B cell (primary cell): ENCODE measurements around the gene C10orf90. TPM values are rescaled to one million over a fixed set of nuclear protein-coding genes. Genes with fewer than 3 reads are reported as not detected.

Experiments used
- ATAC-seq: fragments of 200-7000 bp; cut with Tn5 transposase; one replicate; pipeline ENCODE4 v1.10.0; 2021; ENCODE audit warnings: low read depth, mild to moderate bottlenecking, moderate number of reproducible peaks, moderate library complexity
- CTCF ChIA-PET: fragments of 350-600 bp; sonication (Branson Sonifier 250); formaldehyde crosslinking; loops from one replicate; lab custom pipeline; 2021; ENCODE audit warnings: antibody characterized with exemption, inconsistent platforms; lab: Charles Lee
- POLR2A ChIA-PET: fragments of 350-600 bp; sonication (Branson Sonifier 250); formaldehyde crosslinking; loops from one replicate; lab custom pipeline; 2021; ENCODE audit warnings: antibody characterized with exemption; lab: Charles Lee
- DNase-seq: peaks from one replicate; pipeline ENCODE4 v3.0.0; 2013
- H2AFZ ChIP-seq: 2 replicates; pipeline ENCODE4 v1.6.1; 2012; ENCODE audit warnings: mild to moderate bottlenecking, low read depth, low read length; ENCODE audit not compliant: insufficient read depth, poor library complexity, severe bottlenecking
- H3K27ac ChIP-seq, 2 donors: 1 replicate in 1 of 2; 2 replicates in 1 of 2; pipeline ENCODE4 v1.5.1; 2012 to 2013; ENCODE audit warnings: low read length in 2 of 2, mild to moderate bottlenecking in 2 of 2, moderate library complexity in 1 of 2
- H3K27me3 ChIP-seq, 4 experiments: fragments of 200-600 bp in 1 of 4; sonication (generic) in 1 of 4; replicated peaks in 1 of 4; 1 replicate in 2 of 4; 2 replicates in 2 of 4; pipeline versions ENCODE4 v1.6.1 to v1.7.0; 2013 to 2016; ENCODE audit warnings: low read length in 3 of 4, mild to moderate bottlenecking in 2 of 4, mixed read lengths in 1 of 4, moderate library complexity in 1 of 4; ENCODE audit not compliant: insufficient read depth in 4 of 4, control insufficient read depth in 3 of 4; ENCODE audit errors: control extremely low read depth in 1 of 4
- H3K36me3 ChIP-seq, 2 experiments: replicated peaks in 1 of 2; 1 replicate in 1 of 2; 2 replicates in 1 of 2; pipeline versions ENCODE4 v1.6.1 to v1.7.1; 2013; ENCODE audit warnings: low read length in 1 of 2; ENCODE audit not compliant: insufficient read depth in 2 of 2, control insufficient read depth in 1 of 2; ENCODE audit errors: control extremely low read depth in 1 of 2, extremely low read depth in 1 of 2
- H3K4me1 ChIP-seq, 2 donors: fragments of 200-600 bp in 1 of 2; sonication (generic) in 1 of 2; 1 replicate in 1 of 2; 2 replicates in 1 of 2; pipeline versions ENCODE4 v1.5.1 to v1.6.1; 2013 to 2017; ENCODE audit warnings: low read length in 2 of 2; ENCODE audit not compliant: control insufficient read depth in 2 of 2, insufficient read depth in 2 of 2
- H3K4me2 ChIP-seq: replicated peaks from 2 replicates; pipeline ENCODE3; 2012; ENCODE audit warnings: mild to moderate bottlenecking, low read depth, low read length; ENCODE audit not compliant: poor library complexity, severe bottlenecking
- H3K4me3 ChIP-seq, 5 experiments: fragments of 200-600 bp in 1 of 5; sonication (generic) in 1 of 5; 1 replicate in 3 of 5; 2 replicates in 2 of 5; pipeline versions ENCODE4 v1.5.1 to v1.7.0; 2011 to 2016; ENCODE audit warnings: low read length in 4 of 5, mild to moderate bottlenecking in 4 of 5, low read depth in 2 of 5, control low read depth in 1 of 5, moderate library complexity in 1 of 5; ENCODE audit not compliant: insufficient read depth in 1 of 5; ENCODE audit errors: control extremely low read depth in 1 of 5, extremely low read depth in 1 of 5
- H3K79me2 ChIP-seq: fragments of 200-600 bp; sonication (generic); one replicate; pipeline ENCODE4 v1.6.0; 2016; ENCODE audit warnings: low read length; ENCODE audit not compliant: control insufficient read depth, insufficient read depth
- H3K9ac ChIP-seq: fragments of 200-600 bp; sonication (generic); 2 replicates; pipeline ENCODE4 v1.6.1; 2017; ENCODE audit warnings: mild to moderate bottlenecking, low read length, moderate library complexity
- H3K9me3 ChIP-seq, 3 donors: one replicate each; pipeline versions ENCODE4 v1.6.1 to v1.7.1; 2013; ENCODE audit warnings: low read length in 2 of 3; ENCODE audit not compliant: control insufficient read depth in 2 of 3, insufficient read depth in 1 of 3; ENCODE audit errors: control extremely low read depth in 1 of 3
- H4K20me1 ChIP-seq: 2 replicates; pipeline ENCODE4 v1.6.0; 2012; ENCODE audit warnings: mild to moderate bottlenecking, low read length; ENCODE audit not compliant: insufficient read depth, control insufficient read depth, poor library complexity, severe bottlenecking
- H3K27ac Mint-ChIP-seq: one replicate; pipeline ENCODE4 v1.8.0; 2021; ENCODE audit warnings: mixed read lengths
- H3K27me3 Mint-ChIP-seq: one replicate; pipeline ENCODE4 v1.8.0; 2021; ENCODE audit warnings: mixed read lengths
- H3K4me1 Mint-ChIP-seq: one replicate; pipeline ENCODE4 v1.8.0; 2021; ENCODE audit warnings: mixed read lengths
- H3K4me3 Mint-ChIP-seq: one replicate; pipeline ENCODE4 v1.8.0; 2021; ENCODE audit warnings: mixed read lengths
- H3K9me3 Mint-ChIP-seq: one replicate; pipeline ENCODE4 v1.8.0; 2022; ENCODE audit warnings: mixed read lengths; ENCODE audit not compliant: insufficient read depth
- CTCF ChIP-seq: fragments of 200-600 bp; IDR thresholded peaks from one replicate; pipeline ENCODE4 v1.8.0; 2022; ENCODE audit warnings: antibody characterized with exemption, mild to moderate bottlenecking
- EZH2 ChIP-seq: IDR thresholded peaks from 2 replicates; pipeline ENCODE4 v1.6.1; 2012; ENCODE audit warnings: borderline replicate concordance, low read depth, mild to moderate bottlenecking, moderate library complexity, low read length; ENCODE audit not compliant: insufficient read depth, poor library complexity, severe bottlenecking
- WGBS: methylation state at CpG from one replicate; pipeline ENCODE4 v1.1.5; 2013; ENCODE audit warnings: missing lambda C conversion rate; ENCODE audit not compliant: insufficient coverage; 5-methylcytosine and 5-hydroxymethylcytosine counted together
- intact Hi-C: fragments of 100-400 bp; cut with micrococcal nuclease; formaldehyde crosslinking; loops from one replicate; pipeline ENCODE4 v1.10.0; 2022
- polyA plus RNA-seq: library from polyadenylated mRNA; depleted of rRNA; stranded (reverse); fragments of >200 nt; gene quantifications from 2 replicates; pipeline ENCODE4 v1.2.3, GENCODE V29; 2012
- total RNA-seq, 2 donors: library from RNA; stranded (reverse); fragments of 120-200 nt in 1 of 2; gene quantifications; 1 replicate in 1 of 2; 2 replicates in 1 of 2; pipeline versions ENCODE4 v1.2.3 to v1.2.4, GENCODE V29; 2013 to 2022

Gene C10orf90
- total and polyA plus RNA-seq, 2 donors (not counting 1 experiment from before 2014, with no cell fraction given): not detected

- intact Hi-C loops: no loop called here
- Mint-ChIP-seq H3K9me3 (no peaks in the 10 kb centered on the region), H3K4me3 (no peak overlapping the region), H3K27ac (no peak overlapping the region), H3K4me1 (no peaks in the 10 kb centered on the region), H3K27me3 (no peaks in the 10 kb centered on the region)
- Histone ChIP-seq H3K4me3 (no peak overlapping the region), H3K36me3 (no peaks in the 10 kb centered on the region), H4K20me1 (no peaks in the 10 kb centered on the region), H3K79me2 (no peaks in the 10 kb centered on the region), H3K4me2 (no peak overlapping the region), H3K27me3 (no peaks in the 10 kb centered on the region), H2AFZ (no peak overlapping the region), H3K9me3 (no peaks in the 10 kb centered on the region), H3K4me1 (no peaks in the 10 kb centered on the region), H3K9ac (no peak overlapping the region), H3K27ac (no peak overlapping the region)
- TF ChIP-seq CTCF: no peak
- whole genome bisulfite sequencing: 95% methylated on average over 5 of the region's 6 CpGs
- CTCF ChIA-PET: no interaction called here
- POLR2A ChIA-PET: no interaction called here
- DNase-seq (no peak), ATAC-seq (no peak)
Measured at GRCh38 chr10:126516515-126516914, 154.0 kb downstream of the C10orf90 start.

- ChIA-PET CTCF (no interaction called here), POLR2A (no interaction called here)
- H3K9ac ChIP-seq: no peak overlapping the region
- no peak overlapping the region for H3K4me2 ChIP-seq
- no peak overlapping the region for H3K27ac ChIP-seq
- no peak overlapping the region for H3K4me3 ChIP-seq
- Mint-ChIP-seq H3K27me3 (no peaks in the 10 kb centered on the region), H3K27ac (no peak overlapping the region), H3K9me3 (no peaks in the 10 kb centered on the region), H3K4me1 (no peaks in the 10 kb centered on the region), H3K4me3 (no peak overlapping the region)
- intact Hi-C loops: no loop called here
- H3K27me3 ChIP-seq: no peaks in the 10 kb centered on the region
- no peaks in the 10 kb centered on the region for H4K20me1 ChIP-seq
- WGBS: 74% methylated on average over 6 of the region's 8 CpGs
- ATAC-seq: no peak
- DNase-seq: no peak
- H3K9me3 ChIP-seq: no peaks in the 10 kb centered on the region
- H3K4me1 ChIP-seq: no peaks in the 10 kb centered on the region
- no peak overlapping the region for H2AFZ ChIP-seq
- no peak for TF ChIP-seq CTCF
- TF ChIP-seq EZH2: no peak
- H3K79me2 ChIP-seq: no peaks in the 10 kb centered on the region
- H3K36me3 ChIP-seq: no peaks in the 10 kb centered on the region
Measured at GRCh38 chr10:126511917-126512479, 158.5 kb downstream of the C10orf90 start.
